COLO668 (cell line): ENCODE measurements around the gene CCDC117.
A peak's percentile ranks its signal among the peaks of the same experiment; 100 is the strongest.
"Not testable (repeated sequence)": the region's sequence is repeated elsewhere in the genome, so short reads cannot be mapped to it uniquely, and the experiment has no call there.

Experiments used
- DNase-seq: peaks from one replicate; lab custom pipeline; 2025; ENCODE audit not compliant: unreplicated experiment; lab: John Stamatoyannopoulos, UW

The CCDC117 gene

GRCh38 chr22:28800308-28801041 is 28.0 kb downstream of the CCDC117 start, which contains the start of gene XBP1:
XBP1 (minus strand) TSS chr22:28800569.
- DNase-seq, result peak; percentile 98

- peak; percentile 19 for DNase-seq
Observed at GRCh38 chr22:28801845-28802594, 29.5 kb downstream of the CCDC117 start.

- no peak for DNase-seq
Observed at GRCh38 chr22:28802595-28803123, 30.2 kb downstream of the CCDC117 start.

- not testable (repeated sequence) for DNase-seq
Observed at GRCh38 chr22:28805426-28805825, 32.9 kb downstream of the CCDC117 start.

- DNase-seq, result no peak
Observed at GRCh38 chr22:28808716-28809355, 36.3 kb downstream of the CCDC117 start.

GRCh38 chr22:28810821-28811491 is 38.5 kb downstream of the CCDC117 start:
- no peak for DNase-seq

- DNase-seq, result no peak
Observed at GRCh38 chr22:28812516-28812915, 40.0 kb downstream of the CCDC117 start.

- DNase-seq, result no peak
Observed at GRCh38 chr22:28813772-28814518, 41.5 kb downstream of the CCDC117 start.

GRCh38 chr22:28815111-28815510 is 42.6 kb downstream of the CCDC117 start:
- DNase-seq, result no peak

GRCh38 chr22:28815729-28816128 is 43.2 kb downstream of the CCDC117 start:
- DNase-seq, result no peak

- DNase-seq, result no peak
Observed at GRCh38 chr22:28817064-28817463, 44.6 kb downstream of the CCDC117 start.

- peak; percentile 61 for DNase-seq
Observed at GRCh38 chr22:28817919-28818859, 45.7 kb downstream of the CCDC117 start.

- peak; percentile 66 for DNase-seq
Observed at GRCh38 chr22:28819253-28820096, 47.0 kb downstream of the CCDC117 start.

GRCh38 chr22:28820885-28821284 is 48.4 kb downstream of the CCDC117 start:
- no peak for DNase-seq

- DNase-seq, result no peak
Observed at GRCh38 chr22:28821452-28821851, 49.0 kb downstream of the CCDC117 start.

- peak; percentile 71 for DNase-seq
Observed at GRCh38 chr22:28822930-28823551, 50.5 kb downstream of the CCDC117 start.

- not testable (repeated sequence) for DNase-seq
Observed at GRCh38 chr22:28824455-28824854, 52.0 kb downstream of the CCDC117 start.

GRCh38 chr22:28826430-28826829 is 53.9 kb downstream of the CCDC117 start:
- DNase-seq, result not testable (repeated sequence)
